Subcutaneous adipose tissue (tissue), 4 donors: ENCODE measurements around the gene POU3F1. TPM values are rescaled to one million over a fixed set of nuclear protein-coding genes. Genes with fewer than 3 reads are reported as not detected.

ENCODE experiments used
- CTCF ChIP-seq: fragments of 450-650 bp; IDR thresholded peaks from one replicate; pipeline ENCODE4 v1.5.1; 2016; ENCODE audit warnings: low read depth, mild to moderate bottlenecking, control low read depth, antibody characterized with exemption, moderate library complexity
- total RNA-seq, 4 donors: library from RNA; depleted of rRNA; stranded (reverse); fragments of >200 nt; gene quantifications; one replicate each; pipeline ENCODE4 v1.1.0, GENCODE V29; 2016

The POU3F1 gene
- total RNA-seq, 4 donors from 2014 or later, result not detected

GRCh38 chr1:38006008-38006828, 40.4 kb downstream of the POU3F1 start:
- no peak for TF ChIP-seq CTCF

GRCh38 chr1:38005195-38006007, 41.2 kb downstream of the POU3F1 start, which contains the start of gene FHL3:
Gene FHL3 (minus strand): TSS chr1:38005514. CDS start chr1:37999412, 6,102 bp downstream.
- TF ChIP-seq CTCF, result no peak

- no peak for TF ChIP-seq CTCF
These were observed 42.1 kb downstream of the POU3F1 start for GRCh38 chr1:38004284-38005108.

DNA sequence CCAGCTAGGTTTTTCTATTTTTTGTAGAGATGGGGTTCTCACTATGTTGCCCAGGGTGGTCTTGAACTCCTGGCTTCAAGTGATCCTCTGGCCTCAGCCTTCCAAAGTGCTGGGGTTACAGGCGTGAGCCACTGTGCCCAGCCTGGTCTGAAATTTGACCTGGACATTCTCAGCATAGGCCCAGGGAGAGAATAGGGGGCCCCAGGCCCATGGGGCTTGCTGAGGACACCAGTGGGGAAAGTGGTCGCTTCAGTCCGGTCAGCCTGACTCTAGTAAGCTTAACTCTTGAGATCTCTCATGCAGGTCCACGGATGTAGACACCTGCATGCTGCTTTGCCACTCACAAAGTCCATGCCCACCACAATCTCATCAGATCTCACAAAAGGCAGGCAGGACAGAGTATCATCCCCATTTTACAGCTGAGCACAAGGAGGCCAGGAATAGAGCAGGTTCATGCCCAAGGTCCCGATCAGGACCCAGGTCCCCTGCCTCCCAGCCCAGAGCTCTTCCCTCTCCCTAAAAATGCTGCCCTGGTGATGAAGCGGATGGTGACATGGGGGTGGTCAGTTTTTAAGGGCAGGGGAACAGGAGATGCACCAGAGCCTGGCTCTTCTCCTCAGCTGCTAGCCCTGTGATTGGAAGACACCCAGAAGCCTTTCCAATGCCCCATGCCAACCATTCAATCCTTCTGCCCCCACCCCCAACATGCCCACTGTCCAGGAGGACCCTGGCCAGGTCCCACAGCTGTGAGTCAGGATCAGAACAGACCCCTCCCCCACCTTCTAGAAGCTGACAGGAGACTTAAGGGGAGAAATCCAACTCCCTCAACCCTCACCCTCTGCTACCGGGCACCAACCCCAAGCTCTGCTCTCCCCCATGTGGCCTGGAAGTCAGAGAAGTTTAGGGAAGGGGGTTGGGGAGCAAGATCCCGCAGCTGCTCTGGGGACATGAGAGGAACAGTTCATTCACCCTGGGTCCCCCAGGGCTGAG, 43.0 kb downstream of the POU3F1 start:
- no peak for TF ChIP-seq CTCF

DNA sequence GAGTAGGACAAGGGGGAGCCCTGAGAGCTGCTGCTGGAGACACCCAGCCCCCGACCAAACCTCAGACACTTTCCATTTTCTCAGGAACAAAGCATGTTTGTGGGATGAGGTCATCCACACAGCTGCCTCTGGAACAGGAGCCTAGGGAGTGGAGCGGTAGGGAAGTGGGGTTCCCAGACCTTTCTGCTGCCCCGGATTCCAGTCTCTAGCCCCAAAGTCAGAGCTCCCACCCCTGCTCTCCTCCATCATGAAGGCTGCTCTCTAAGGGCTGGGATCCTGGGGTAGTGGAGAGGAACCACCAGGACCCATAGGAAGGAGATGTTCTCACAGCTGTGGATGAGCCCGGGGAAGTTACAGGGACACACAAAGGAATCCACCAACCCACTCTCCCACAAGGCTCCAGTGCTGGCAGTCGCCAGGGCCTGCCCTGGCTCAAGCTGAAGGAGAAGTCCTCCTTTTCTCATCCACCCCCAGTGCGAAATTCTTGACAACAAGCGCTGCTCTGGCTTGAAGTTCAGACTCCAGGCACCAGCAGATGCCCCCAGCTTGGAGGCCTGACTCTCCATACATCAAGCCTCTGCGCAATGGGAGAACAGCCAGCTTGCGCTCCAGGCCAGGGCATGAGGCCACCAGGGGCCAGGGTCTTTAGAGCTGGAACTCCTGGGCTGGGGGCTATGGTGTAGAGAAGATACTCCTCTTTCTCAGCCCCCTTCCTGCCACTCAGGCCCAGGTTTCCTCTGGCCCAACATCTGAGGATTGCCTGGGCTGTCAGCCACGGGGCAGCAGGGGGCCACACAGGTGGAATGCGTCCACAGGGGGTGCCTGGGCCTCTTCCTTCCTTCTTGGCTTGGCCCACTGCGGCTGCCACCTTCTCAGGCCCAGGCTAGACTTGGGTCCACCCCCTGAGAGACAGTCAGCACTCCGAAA, 45.8 kb downstream of the POU3F1 start:
- TF ChIP-seq CTCF, result no peak

- no peak for TF ChIP-seq CTCF
These were observed 46.4 kb downstream of the POU3F1 start for GRCh38 chr1:38000233-38000528.
